ENCODE data around the gene COL24A1.

GRCh38 chr1:86018283-86018923 lies 138.2 kb downstream of the COL24A1 start:
- TF ChIP-seq TAF1 (IDR thresholded peaks at IDR 0.05; ENCODE audit: borderline replicate concordance, low read depth, low read length) (no peak), POLR2AphosphoS5 (IDR thresholded peaks at IDR 0.05; ENCODE audit: low read depth, low read length) (no peak), POLR2A (IDR thresholded peaks at IDR 0.05; ENCODE audit: low read depth, low read length) (no peak)
